Measurements from ENCODE around the gene VEGFA. TPM values are rescaled to one million over a fixed set of nuclear protein-coding genes. Genes with fewer than 3 reads are reported as not detected.

The VEGFA gene
- total RNA-seq, 1 donor from 2014 or later = 137 TPM

- H3K4me1 Mint-ChIP-seq (ENCODE audit: low read depth) = peaks cover under 1% of the 10 kb centered on the region
- no peak overlapping the region for H3K27ac Mint-ChIP-seq (ENCODE audit: unreplicated experiment)
- H3K36me3 Mint-ChIP-seq (ENCODE audit: low read depth) = no peaks in the 10 kb centered on the region
- no peak for DNase-seq (ENCODE audit: low spot score)
- H3K27me3 Mint-ChIP-seq (ENCODE audit: low read depth) = peaks cover 3% of the 10 kb centered on the region
- H3K4me3 Mint-ChIP-seq (ENCODE audit: unreplicated experiment) = no peak overlapping the region
- H3K9me3 Mint-ChIP-seq (ENCODE audit: low read depth) = peaks cover 23% of the 10 kb centered on the region
- TF ChIP-seq, protein P1, sequence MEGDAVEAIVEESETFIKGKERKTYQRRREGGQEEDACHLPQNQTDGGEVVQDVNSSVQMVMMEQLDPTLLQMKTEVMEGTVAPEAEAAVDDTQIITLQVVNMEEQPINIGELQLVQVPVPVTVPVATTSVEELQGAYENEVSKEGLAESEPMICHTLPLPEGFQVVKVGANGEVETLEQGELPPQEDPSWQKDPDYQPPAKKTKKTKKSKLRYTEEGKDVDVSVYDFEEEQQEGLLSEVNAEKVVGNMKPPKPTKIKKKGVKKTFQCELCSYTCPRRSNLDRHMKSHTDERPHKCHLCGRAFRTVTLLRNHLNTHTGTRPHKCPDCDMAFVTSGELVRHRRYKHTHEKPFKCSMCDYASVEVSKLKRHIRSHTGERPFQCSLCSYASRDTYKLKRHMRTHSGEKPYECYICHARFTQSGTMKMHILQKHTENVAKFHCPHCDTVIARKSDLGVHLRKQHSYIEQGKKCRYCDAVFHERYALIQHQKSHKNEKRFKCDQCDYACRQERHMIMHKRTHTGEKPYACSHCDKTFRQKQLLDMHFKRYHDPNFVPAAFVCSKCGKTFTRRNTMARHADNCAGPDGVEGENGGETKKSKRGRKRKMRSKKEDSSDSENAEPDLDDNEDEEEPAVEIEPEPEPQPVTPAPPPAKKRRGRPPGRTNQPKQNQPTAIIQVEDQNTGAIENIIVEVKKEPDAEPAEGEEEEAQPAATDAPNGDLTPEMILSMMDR (IDR thresholded peaks at IDR 0.05) = no peak
Observed at GRCh38 chr6:43730634-43731033, 39.4 kb upstream of the VEGFA start.

DNA sequence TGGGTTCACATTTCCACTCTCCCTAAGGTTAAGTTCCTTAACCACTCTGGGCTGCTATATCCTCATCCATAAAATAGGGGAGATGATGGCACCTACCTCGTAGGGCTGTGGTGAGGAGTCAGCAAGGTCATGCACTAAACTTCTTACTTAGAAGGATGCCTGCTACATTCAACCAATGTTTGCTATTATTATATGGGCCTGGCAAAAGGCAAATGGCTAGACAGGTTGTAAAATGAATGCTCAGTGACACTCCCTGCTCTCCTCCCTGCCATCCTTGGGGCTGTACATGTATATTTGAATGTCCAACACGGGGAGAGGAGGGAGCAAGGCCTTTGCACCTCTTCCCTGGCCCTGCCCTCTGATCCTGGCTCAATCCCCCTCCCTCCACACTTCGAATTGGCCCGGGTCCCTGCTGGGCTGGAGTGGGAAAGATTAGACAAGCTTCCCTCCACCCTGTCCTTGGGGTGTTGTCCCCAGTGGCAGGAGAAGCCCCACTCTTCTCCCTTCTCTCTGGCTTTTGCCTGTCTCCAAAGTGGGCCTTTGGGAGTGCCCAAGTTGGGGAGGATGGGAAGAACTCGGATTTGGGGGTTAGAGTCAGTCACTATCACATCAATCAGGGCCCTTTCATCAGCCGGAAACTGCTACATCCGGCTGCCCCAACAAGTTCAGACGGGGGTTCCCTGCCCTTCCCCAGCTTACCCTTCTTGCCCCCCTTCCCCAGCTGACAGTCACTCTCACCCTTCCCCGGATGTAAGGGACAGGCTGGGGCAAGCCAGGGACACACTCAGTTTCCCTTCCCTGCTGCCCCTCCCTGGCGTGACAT lies 36.3 kb upstream of the VEGFA start:
- Mint-ChIP-seq H3K27ac (ENCODE audit: unreplicated experiment) (no peak overlapping the region), H3K36me3 (ENCODE audit: low read depth) (no peaks in the 10 kb centered on the region), H3K9me3 (ENCODE audit: low read depth) (peaks cover 23% of the 10 kb centered on the region), H3K4me3 (ENCODE audit: unreplicated experiment) (no peak overlapping the region), H3K4me1 (ENCODE audit: low read depth) (no peaks in the 10 kb centered on the region), H3K27me3 (ENCODE audit: low read depth) (peaks cover 3% of the 10 kb centered on the region)
- no peak for DNase-seq (ENCODE audit: low spot score)
- TF ChIP-seq, protein P1 (IDR thresholded peaks at IDR 0.05) = no peak

DNA sequence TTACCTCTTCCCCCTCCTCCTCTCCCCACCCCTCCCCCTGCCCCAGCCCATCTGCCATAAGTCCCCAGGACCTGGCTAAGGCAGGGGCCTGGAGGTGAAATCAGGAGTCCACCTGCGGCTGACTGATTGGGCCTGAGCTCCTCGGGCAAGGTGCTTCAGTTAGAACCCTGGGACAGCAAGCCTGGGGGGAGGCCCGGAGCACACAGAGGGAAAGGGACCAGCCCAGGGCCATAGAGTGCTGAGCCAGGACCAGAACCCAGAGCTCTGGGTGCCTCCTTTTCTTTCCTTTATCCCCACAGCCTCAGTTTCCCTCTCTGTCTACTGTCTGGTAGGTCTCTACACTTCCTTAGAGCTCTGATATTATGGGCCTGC lies 35.7 kb upstream of the VEGFA start:
- no peak for DNase-seq (ENCODE audit: low spot score)
- peaks cover 23% of the 10 kb centered on the region for H3K9me3 Mint-ChIP-seq (ENCODE audit: low read depth)
- H3K4me3 Mint-ChIP-seq (ENCODE audit: unreplicated experiment) = no peak overlapping the region
- H3K27me3 Mint-ChIP-seq (ENCODE audit: low read depth) = peaks cover 3% of the 10 kb centered on the region
- no peaks in the 10 kb centered on the region for H3K4me1 Mint-ChIP-seq (ENCODE audit: low read depth)
- H3K27ac Mint-ChIP-seq (ENCODE audit: unreplicated experiment) = no peak overlapping the region
- no peaks in the 10 kb centered on the region for H3K36me3 Mint-ChIP-seq (ENCODE audit: low read depth)
- TF ChIP-seq, protein P1 (IDR thresholded peaks at IDR 0.05) = no peak

- H3K4me1 Mint-ChIP-seq (ENCODE audit: low read depth) = no peaks in the 10 kb centered on the region
- H3K27me3 Mint-ChIP-seq (ENCODE audit: low read depth) = peaks cover 3% of the 10 kb centered on the region
- no peaks in the 10 kb centered on the region for H3K36me3 Mint-ChIP-seq (ENCODE audit: low read depth)
- H3K9me3 Mint-ChIP-seq (ENCODE audit: low read depth) = peaks cover 19% of the 10 kb centered on the region
- H3K27ac Mint-ChIP-seq (ENCODE audit: unreplicated experiment) = no peak overlapping the region
- TF ChIP-seq, protein P1 (IDR thresholded peaks at IDR 0.05) = no peak
- no peak for DNase-seq (ENCODE audit: low spot score)
- H3K4me3 Mint-ChIP-seq (ENCODE audit: unreplicated experiment) = no peak overlapping the region
Observed at GRCh38 chr6:43735642-43736199, 34.3 kb upstream of the VEGFA start.

DNA sequence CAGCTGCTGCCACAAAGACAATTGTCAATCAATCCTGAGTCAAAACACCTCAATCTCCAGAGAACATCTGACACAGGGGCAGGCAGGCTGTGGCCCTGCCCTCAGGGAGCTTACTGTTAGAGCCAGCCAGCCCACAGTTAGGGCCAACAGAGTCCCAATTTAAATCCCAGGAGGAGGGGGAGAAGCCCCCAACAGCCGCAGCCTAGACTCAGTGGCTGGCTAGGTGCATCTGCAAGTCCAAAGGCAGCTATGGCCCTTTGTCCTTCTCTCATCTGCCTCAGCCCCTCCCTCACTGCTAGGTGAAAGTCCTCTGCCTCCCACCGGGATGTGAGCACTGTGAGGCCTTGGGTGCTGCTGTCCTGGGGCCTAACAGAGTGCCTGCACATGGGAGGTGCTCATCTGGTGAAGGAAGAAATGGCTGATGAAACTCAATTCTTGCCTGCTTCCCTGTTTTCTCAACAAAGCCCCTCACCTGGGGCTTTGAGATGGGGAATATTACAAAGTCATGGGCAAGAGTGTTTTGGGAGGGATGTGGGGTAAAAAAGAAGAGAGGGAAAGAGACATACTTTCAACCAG lies 33.7 kb upstream of the VEGFA start:
- peaks cover 3% of the 10 kb centered on the region for H3K27me3 Mint-ChIP-seq (ENCODE audit: low read depth)
- TF ChIP-seq, protein P1 (IDR thresholded peaks at IDR 0.05) = no peak
- no peak overlapping the region for H3K27ac Mint-ChIP-seq (ENCODE audit: unreplicated experiment)
- H3K9me3 Mint-ChIP-seq (ENCODE audit: low read depth) = peaks cover 13% of the 10 kb centered on the region
- H3K36me3 Mint-ChIP-seq (ENCODE audit: low read depth) = no peaks in the 10 kb centered on the region
- H3K4me3 Mint-ChIP-seq (ENCODE audit: unreplicated experiment) = no peak overlapping the region
- DNase-seq (ENCODE audit: low spot score) = no peak
- H3K4me1 Mint-ChIP-seq (ENCODE audit: low read depth) = no peaks in the 10 kb centered on the region

All from chondrocyte (in vitro differentiated cells).